H1 (cell line): Measurements from ENCODE around the gene KIF3B. TPM values are rescaled to one million over a fixed set of nuclear protein-coding genes. Genes with fewer than 3 reads are reported as not detected.

ENCODE experiments used
- CTCF ChIA-PET: fragments of 300-600 bp; sonication (Branson Sonifier 250); formaldehyde crosslinking; loops from one replicate; lab custom pipeline; 2021; ENCODE audit not compliant: partially characterized antibody; lab: Charles Lee
- POLR2A ChIA-PET: fragments of 300-600 bp; sonication (Branson Sonifier 250); formaldehyde crosslinking; loops from one replicate; lab custom pipeline; 2021; ENCODE audit warnings: inconsistent platforms; ENCODE audit not compliant: partially characterized antibody; lab: Charles Lee
- DNase-seq, 2 experiments: peaks; one replicate each; pipeline versions ENCODE4 v3.0.0 to v3.0.0-alpha.2; 2010 to 2022; ENCODE audit warnings: low spot score in 2 of 2, low read depth in 1 of 2, mixed read lengths in 1 of 2
- FAIRE-seq: peaks from 2 replicates; lab custom pipeline; 2011; peaks lifted over from hg19 to GRCh38; lab: Jason Lieb, UNC
- H2AFZ ChIP-seq: 2 replicates; pipeline ENCODE4 v1.8.1; 2012; ENCODE audit warnings: low read length, inconsistent platforms
- H2AK5ac ChIP-seq: 2 replicates; pipeline ENCODE4 v1.6.1; 2013; ENCODE audit warnings: low read depth, low read length
- H2BK120ac ChIP-seq: replicated peaks from 2 replicates; pipeline ENCODE3; 2013; ENCODE audit warnings: low read depth, low read length, inconsistent platforms
- H2BK12ac ChIP-seq: 2 replicates; pipeline ENCODE4 v1.6.1; 2013; ENCODE audit warnings: low read depth, low read length
- H2BK15ac ChIP-seq: 2 replicates; pipeline ENCODE4 v1.6.1; 2013; ENCODE audit warnings: low read length
- H2BK20ac ChIP-seq: 2 replicates; pipeline ENCODE4 v1.6.1; 2013; ENCODE audit warnings: low read length
- H2BK5ac ChIP-seq: 2 replicates; pipeline ENCODE4 v1.6.1; 2013; ENCODE audit warnings: low read depth, low read length
- H3K14ac ChIP-seq: 2 replicates; pipeline ENCODE4 v1.6.1; 2013; ENCODE audit warnings: inconsistent platforms; ENCODE audit not compliant: insufficient read length
- H3K18ac ChIP-seq: 2 replicates; pipeline ENCODE4 v1.6.1; 2013; ENCODE audit warnings: low read length; ENCODE audit errors: extremely low read depth
- H3K23ac ChIP-seq: 2 replicates; pipeline ENCODE4 v1.6.1; 2013; ENCODE audit warnings: inconsistent platforms; ENCODE audit not compliant: insufficient read length
- H3K23me2 ChIP-seq: 2 replicates; pipeline ENCODE4 v1.6.1; 2013; ENCODE audit warnings: low read depth, low read length
- H3K27ac ChIP-seq: 2 replicates; pipeline ENCODE4 v1.6.1; 2011; ENCODE audit warnings: low read depth, low read length, inconsistent platforms
- H3K27me3 ChIP-seq, 4 experiments: replicated peaks in 1 of 4; 1 replicate in 1 of 4; 2 replicates in 3 of 4; pipeline versions ENCODE4 v1.6.1 to v1.8.1; 2011 to 2013; ENCODE audit warnings: low read length in 3 of 4, mild to moderate bottlenecking in 3 of 4, inconsistent platforms in 2 of 4, mixed read lengths in 2 of 4, moderate library complexity in 1 of 4; ENCODE audit not compliant: control insufficient read depth in 3 of 4, insufficient read depth in 3 of 4; ENCODE audit errors: extremely low read depth in 1 of 4
- H3K36me3 ChIP-seq, 4 experiments: 2 replicates each; pipeline versions ENCODE4 v1.6.1 to v1.8.1; 2011 to 2013; ENCODE audit warnings: mild to moderate bottlenecking in 4 of 4, low read length in 3 of 4, moderate library complexity in 2 of 4, control low read depth in 1 of 4, inconsistent platforms in 1 of 4; ENCODE audit not compliant: insufficient read depth in 4 of 4, control insufficient read depth in 2 of 4
- H3K4ac ChIP-seq: replicated peaks from 2 replicates; pipeline ENCODE3; 2013; ENCODE audit warnings: low read length, low read depth, mixed read lengths, inconsistent platforms; ENCODE audit not compliant: insufficient read length
- H3K4me1 ChIP-seq, 4 experiments: replicated peaks in 1 of 4; 1 replicate in 1 of 4; 2 replicates in 3 of 4; pipeline versions ENCODE4 v1.6.1 to v1.8.1; 2011 to 2013; ENCODE audit warnings: low read length in 3 of 4, inconsistent platforms in 2 of 4, mixed read lengths in 1 of 4; ENCODE audit not compliant: insufficient read depth in 4 of 4, control insufficient read depth in 3 of 4
- H3K4me2 ChIP-seq, 2 experiments: 2 replicates each; pipeline versions ENCODE4 v1.6.1 to v1.8.1; 2011 to 2013; ENCODE audit warnings: low read depth in 2 of 2, low read length in 2 of 2, control low read depth in 1 of 2, inconsistent platforms in 1 of 2, mild to moderate bottlenecking in 1 of 2; ENCODE audit not compliant: insufficient read depth in 1 of 2
- H3K4me3 ChIP-seq, 4 experiments: fragments of 200-600, 300-600 bp in 1 of 4; sonication (generic), shearing (Covaris generic), sonication (Bioruptor Twin) in 1 of 4; 2 replicates each; pipeline versions ENCODE4 v1.5.1 to v1.8.1; 2011 to 2016; ENCODE audit warnings: low read length in 4 of 4, low read depth in 3 of 4, control low read depth in 2 of 4, inconsistent platforms in 2 of 4, mild to moderate bottlenecking in 2 of 4, mixed read lengths in 1 of 4, moderate library complexity in 1 of 4; ENCODE audit not compliant: insufficient read depth in 2 of 4; ENCODE audit errors: extremely low read depth in 1 of 4
- H3K56ac ChIP-seq: replicated peaks from 2 replicates; pipeline ENCODE3; 2013; ENCODE audit warnings: low read depth, mild to moderate bottlenecking, mixed read lengths, low read length, inconsistent platforms; ENCODE audit not compliant: insufficient read length
- H3K79me1 ChIP-seq: 2 replicates; pipeline ENCODE4 v1.6.1; 2013; ENCODE audit warnings: low read depth, low read length, control low read depth
- H3K79me2 ChIP-seq, 2 experiments: 2 replicates each; pipeline versions ENCODE4 v1.6.1 to v1.8.1; 2012 to 2013; ENCODE audit warnings: low read length in 2 of 2, mild to moderate bottlenecking in 2 of 2, inconsistent platforms in 1 of 2; ENCODE audit not compliant: insufficient read depth in 2 of 2, control insufficient read depth in 1 of 2
- H3K9ac ChIP-seq, 4 experiments: replicated peaks in 1 of 4; 1 replicate in 1 of 4; 2 replicates in 3 of 4; pipeline versions ENCODE4 v1.6.1 to v1.8.1; 2011 to 2013; ENCODE audit warnings: low read depth in 3 of 4, low read length in 3 of 4, control low read depth in 2 of 4, mild to moderate bottlenecking in 2 of 4, moderate library complexity in 2 of 4, inconsistent platforms in 1 of 4; ENCODE audit errors: extremely low read depth in 1 of 4
- H3K9me3 ChIP-seq, 2 experiments: 2 replicates each; pipeline versions ENCODE4 v1.6.1 to v1.8.1; 2012 to 2013; ENCODE audit warnings: mild to moderate bottlenecking in 2 of 2, moderate library complexity in 2 of 2, control low read depth in 1 of 2, inconsistent platforms in 1 of 2, low read depth in 1 of 2, low read length in 1 of 2, mixed read lengths in 1 of 2; ENCODE audit not compliant: insufficient read depth in 2 of 2
- H4K20me1 ChIP-seq, 2 experiments: replicated peaks in 1 of 2; 2 replicates each; pipeline versions ENCODE3 to v1.8.1; 2011 to 2013; ENCODE audit warnings: inconsistent platforms in 2 of 2, low read length in 2 of 2, mild to moderate bottlenecking in 1 of 2; ENCODE audit not compliant: insufficient read depth in 2 of 2, control insufficient read depth in 1 of 2
- H4K5ac ChIP-seq: 2 replicates; pipeline ENCODE4 v1.6.1; 2013; ENCODE audit warnings: low read length, low read depth, mixed read lengths, inconsistent platforms; ENCODE audit not compliant: insufficient read length
- H4K8ac ChIP-seq: 2 replicates; pipeline ENCODE4 v1.8.0; 2013; ENCODE audit warnings: mild to moderate bottlenecking, moderate library complexity, low read length, inconsistent platforms; ENCODE audit not compliant: insufficient read depth; ENCODE audit errors: extremely low read depth
- H4K91ac ChIP-seq: replicated peaks from 2 replicates; pipeline ENCODE3; 2013; ENCODE audit warnings: low read length, mixed read lengths, inconsistent platforms; ENCODE audit not compliant: insufficient read length
- CEBPB ChIP-seq: IDR thresholded peaks from 2 replicates; pipeline ENCODE4 v1.6.1; 2012; ENCODE audit warnings: low read depth, low read length
- EP300 ChIP-seq, 2 experiments: IDR thresholded peaks; 1 replicate in 1 of 2; 2 replicates in 1 of 2; pipeline ENCODE4 v1.6.1; 2011 to 2012; ENCODE audit warnings: low read depth in 2 of 2, low read length in 2 of 2, mild to moderate bottlenecking in 2 of 2, borderline replicate concordance in 1 of 2, inconsistent platforms in 1 of 2, moderate library complexity in 1 of 2
- GABPA ChIP-seq: IDR thresholded peaks from 2 replicates; pipeline ENCODE4 v1.6.1; 2011; ENCODE audit warnings: mild to moderate bottlenecking, low read length, moderate library complexity, borderline replicate concordance; ENCODE audit not compliant: insufficient read depth
- GTF2F1 ChIP-seq: IDR thresholded peaks from 2 replicates; pipeline ENCODE4 v1.6.1; 2012; ENCODE audit warnings: low read depth, low read length, improper control_type of control experiment, borderline replicate concordance
- HDAC2 ChIP-seq, 2 experiments: fragments of 300-600 bp in 1 of 2; sonication (generic) in 1 of 2; IDR thresholded peaks; 2 replicates each; pipeline ENCODE4 v1.6.1; 2011 to 2012; ENCODE audit warnings: low read depth in 2 of 2, low read length in 2 of 2, mild to moderate bottlenecking in 2 of 2, moderate library complexity in 2 of 2, borderline replicate concordance in 1 of 2, inconsistent platforms in 1 of 2
- JUN ChIP-seq: IDR thresholded peaks from 2 replicates; pipeline ENCODE4 v1.6.1; 2011; ENCODE audit warnings: low read depth, mild to moderate bottlenecking, improper control_type of control experiment, low read length
- KDM5A ChIP-seq: fragments of 200-600 bp; IDR thresholded peaks from 2 replicates; pipeline ENCODE4 v1.7.1; 2012; ENCODE audit warnings: mild to moderate bottlenecking, low read length, inconsistent platforms, mixed read lengths
- TBP ChIP-seq: IDR thresholded peaks from 2 replicates; pipeline ENCODE4 v1.6.1; 2011; ENCODE audit warnings: low read depth, low read length, improper control_type of control experiment
- WGBS, 2 experiments: shearing (Covaris generic) in 1 of 2; methylation state at CpG; one replicate each; pipeline versions ENCODE4 v1.1.6 to v1.1.7; 2013 to 2015; ENCODE audit warnings: low lambda C conversion rate in 2 of 2, mixed read lengths in 2 of 2, inconsistent platforms in 1 of 2, low coverage in 1 of 2, missing lambda C conversion rate in 1 of 2; ENCODE audit not compliant: insufficient replicate concordance in 2 of 2, insufficient coverage in 1 of 2, insufficient read length in 1 of 2; ENCODE audit errors: extremely low coverage in 1 of 2, missing lambda C conversion rate in 1 of 2; 5-methylcytosine and 5-hydroxymethylcytosine counted together
- polyA plus RNA-seq, 7 experiments: library from polyadenylated mRNA; depleted of rRNA in 3 of 7; stranded (reverse) in 5 of 7; unstranded in 2 of 7; fragments of >200 nt in 5 of 7; fragments of 200-250 nt in 2 of 7; gene quantifications; 1 replicate in 5 of 7; 2 replicates in 1 of 7; 4 replicates in 1 of 7; pipeline versions ENCODE4 v1.2.1 to v1.2.3, GENCODE V29; 2011 to 2013; ENCODE audit warnings: missing spikeins in 2 of 7, mixed read lengths in 2 of 7
- total RNA-seq: library from RNA; stranded (reverse); fragmentation: NEBNext Ultra II Directional; extraction: Animal tissue kit (Norgen Biotek cat#: 25700); gene quantifications from 2 replicates; pipeline ENCODE4 v1.2.1, GENCODE V29; 2021

KIF3B gene
- total and polyA plus RNA-seq, 2 of the 8 experiments (the other 6 are each of a cell fraction or from before 2014, with no cell fraction given) = 10.1 to 22.4 TPM

GRCh38 chr20:32356622-32357374, 79.3 kb downstream of the KIF3B start:
- Histone ChIP-seq H3K4me2 (peak overlapping the region; percentile 94 to 96; a peak in 3 of 4 replicates), H3K14ac (no peak overlapping the region), H3K56ac (no peak overlapping the region)
- TF ChIP-seq KDM5A (no peak), EP300 (IDR thresholded peaks at IDR 0.05; ENCODE audit: borderline replicate concordance in 1 of 2, low read depth in 2 of 2, low read length in 2 of 2) (no peak), GTF2F1 (no peak), JUN (no peak), HDAC2 (IDR thresholded peaks at IDR 0.05; ENCODE audit: borderline replicate concordance in 1 of 2, low read depth in 2 of 2, low read length in 2 of 2) (no peak), TBP (no peak), GABPA (no peak), CEBPB (no peak)
- TF ChIP-seq, all 59 proteins: peak for 0
- H2BK5ac ChIP-seq = no peak overlapping the region
- no peak overlapping the region for H4K91ac ChIP-seq
- peaks cover 0 to 3% (median 0%) of the 10 kb centered on the region in 4 experiments; a peak in 3 of 7 replicates for H3K4me1 ChIP-seq
- no peak overlapping the region for H2BK15ac ChIP-seq
- WGBS, 2 experiments = 84% methylated on average over 13 of the region's 13 CpGs; no CpG with 5 or more reads in 1 of the 2 experiments
- ChIA-PET POLR2A (interaction anchor here (0.6 to 1.6 kb wide), 2 partner anchors 9 to 205 kb away, joined by 3 to 5 read pairs; no protein-coding TSS in a partner anchor), CTCF (interaction anchor here (0.9 to 1.1 kb wide), 2 partner anchors 20 to 247 kb away, joined by 3 to 5 read pairs; partner anchors contain the start of gene TM9SF4)
- FAIRE-seq (no peak), DNase-seq (no peak)
- no peaks in the 10 kb centered on the region for H3K36me3 ChIP-seq
- H3K27ac ChIP-seq = no peak overlapping the region
- no peak overlapping the region for H3K23ac ChIP-seq
- no peak overlapping the region for H2BK20ac ChIP-seq
- H3K4ac ChIP-seq = no peak overlapping the region
- H4K5ac ChIP-seq = no peak overlapping the region
- H4K20me1 ChIP-seq = peaks cover 15 to 16% of the 10 kb centered on the region in 2 experiments
- peaks cover 13 to 27% (median 25%) of the 10 kb centered on the region in 4 experiments for H3K27me3 ChIP-seq
- H2AFZ ChIP-seq = no peak overlapping the region
- H3K9me3 ChIP-seq = no peaks in the 10 kb centered on the region
- no peaks in the 10 kb centered on the region for H3K79me1 ChIP-seq
- H3K4me3 ChIP-seq = peak overlapping the region; percentile 65 to 98 (median 76); a peak in 6 of 8 replicates
- H2BK12ac ChIP-seq = no peak overlapping the region
- no peak overlapping the region for H2BK120ac ChIP-seq
- no peak overlapping the region for H3K9ac ChIP-seq
- H3K18ac ChIP-seq = no peak overlapping the region
- no peak overlapping the region for H4K8ac ChIP-seq
- H3K23me2 ChIP-seq = peaks cover 4% of the 10 kb centered on the region
- peaks cover 4 to 17% of the 10 kb centered on the region in 2 experiments for H3K79me2 ChIP-seq
- no peak overlapping the region for H2AK5ac ChIP-seq
